ENCODE data around the gene VEGFC. TPM values are rescaled to one million over a fixed set of nuclear protein-coding genes. Genes with fewer than 3 reads are reported as not detected.

VEGFC gene
- total RNA-seq, 1 donor from 2014 or later, result 0.60 TPM

DNA sequence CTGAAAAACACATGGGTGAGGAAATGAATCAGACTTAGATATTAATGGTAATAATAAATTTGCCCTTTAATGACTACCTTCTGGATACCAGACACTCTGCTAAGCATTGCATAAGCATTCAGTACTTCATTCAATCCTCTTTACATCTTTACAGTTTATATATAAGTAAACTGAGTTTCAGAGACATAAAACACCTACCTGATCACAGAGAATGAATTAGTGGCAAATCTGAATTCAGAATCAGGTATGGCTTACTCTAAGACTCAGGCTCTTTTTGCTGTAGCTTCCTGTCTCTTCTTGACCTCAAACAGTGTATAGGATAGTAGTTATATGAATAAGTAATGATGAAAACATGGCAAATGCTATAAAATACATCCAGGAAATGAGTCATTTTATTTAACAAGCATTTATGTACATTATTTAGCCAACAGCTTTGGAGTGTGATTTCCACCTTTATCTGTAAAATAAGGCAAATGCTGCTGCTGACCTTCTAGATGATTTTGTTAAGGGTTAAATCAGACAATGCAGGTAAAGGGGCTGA is 83.9 kb downstream of the VEGFC start:
- DNase-seq (ENCODE audit: low read depth in 2 of 2), result peak in 1 of 2 donors; percentile 11

DNA sequence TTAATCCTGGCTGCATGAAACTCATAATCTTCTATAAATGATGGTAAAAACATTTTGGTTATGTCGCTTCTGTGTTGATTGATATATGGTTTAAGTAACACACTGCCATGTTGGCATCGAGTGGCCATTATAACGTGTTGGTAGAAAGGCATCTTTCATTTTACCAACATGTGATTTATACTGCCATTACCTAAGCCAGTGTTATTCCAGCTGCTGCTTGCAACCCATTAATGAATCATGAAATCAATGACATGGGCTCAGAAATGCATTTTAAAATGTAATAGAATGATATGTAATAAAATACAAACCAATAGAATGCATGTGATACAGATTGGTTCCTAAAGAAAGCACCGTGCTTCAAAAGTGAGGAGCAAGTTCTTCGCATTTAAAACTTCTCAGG is 102.0 kb downstream of the VEGFC start:
- no peak for DNase-seq (ENCODE audit: low read depth in 2 of 2)

DNA sequence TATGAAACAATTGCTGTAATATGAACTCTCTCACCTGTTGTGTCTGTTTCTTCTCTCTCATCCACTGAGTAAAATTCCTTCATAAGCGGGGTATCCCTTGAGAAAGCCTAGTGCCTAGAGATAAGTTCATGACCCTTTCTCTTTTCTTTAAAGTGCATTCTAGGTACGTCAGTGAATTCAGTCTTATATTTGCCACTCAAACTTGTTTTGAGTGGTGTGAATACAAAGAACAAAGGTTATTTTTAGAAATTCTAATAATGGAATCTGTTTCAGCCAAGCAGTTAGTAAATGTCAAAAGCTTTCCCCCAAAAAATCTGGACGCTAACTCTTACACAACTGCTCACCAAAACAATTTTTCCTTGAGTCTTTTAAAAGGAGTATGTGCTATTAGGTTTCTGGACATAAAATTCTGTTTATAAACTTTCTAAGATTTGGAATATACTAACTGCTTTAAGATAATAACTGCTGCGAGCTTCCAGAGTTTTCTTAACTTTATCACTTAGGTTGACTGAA is 112.0 kb downstream of the VEGFC start:
- DNase-seq (ENCODE audit: low read depth in 2 of 2), result no peak

DNA sequence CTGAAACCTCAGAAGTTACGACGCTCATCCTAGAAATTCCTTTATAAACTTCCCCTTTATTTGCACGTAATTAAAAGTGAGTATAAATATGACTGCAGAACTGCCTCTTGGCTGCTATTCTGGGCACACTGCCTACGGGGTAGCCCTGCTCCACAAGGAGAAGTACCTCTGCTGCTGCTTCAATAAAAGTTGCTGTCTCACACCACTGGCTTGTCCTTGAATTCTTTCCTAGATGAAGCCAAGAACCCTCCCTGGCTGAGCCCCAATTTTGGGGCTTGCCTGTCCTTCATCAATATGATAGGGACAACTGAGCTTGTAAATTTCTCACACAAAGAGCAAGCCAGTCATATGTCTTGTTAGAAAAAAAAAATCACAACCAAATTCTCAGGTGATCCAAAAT is 115.8 kb downstream of the VEGFC start:
- DNase-seq (ENCODE audit: low read depth in 2 of 2), result no peak

DNA sequence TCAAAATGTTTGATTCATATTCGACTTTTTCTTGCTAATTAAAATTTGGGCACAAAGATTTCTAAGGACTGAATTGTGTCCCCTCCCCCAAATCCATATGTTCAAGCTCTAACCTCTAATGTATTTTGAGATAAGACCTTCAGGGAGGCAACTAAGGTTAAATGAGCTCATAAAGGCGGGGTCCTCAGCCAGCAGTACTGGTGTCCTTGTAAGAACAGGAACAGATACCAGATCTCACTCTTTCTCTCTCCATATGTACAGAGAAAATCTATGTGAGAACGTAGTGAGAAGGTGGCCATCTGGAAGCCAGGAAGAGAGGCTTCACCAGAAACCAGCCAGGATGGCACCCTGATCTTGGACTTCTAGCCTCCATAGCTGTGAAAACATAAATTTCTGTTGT is 116.9 kb downstream of the VEGFC start:
- no peak for DNase-seq (ENCODE audit: low read depth in 2 of 2)

DNA sequence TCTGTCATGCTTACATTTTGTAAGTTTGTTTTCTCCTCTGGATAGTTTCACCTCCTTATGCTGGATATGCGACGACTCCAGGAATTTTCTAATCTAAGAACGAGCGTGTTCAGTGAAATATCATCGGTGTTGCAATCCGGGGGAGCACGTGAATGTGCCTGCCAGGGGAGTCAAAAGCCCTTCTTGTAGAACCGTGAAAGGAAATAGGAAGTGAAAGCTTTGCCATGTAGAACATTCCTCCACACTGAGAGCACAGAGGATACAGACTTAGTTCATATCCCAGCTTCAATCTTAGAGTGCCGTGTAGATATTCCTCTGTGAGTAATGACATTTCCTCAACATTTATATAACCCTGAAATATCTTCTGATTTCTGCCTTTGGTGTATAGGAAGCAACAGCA is 121.2 kb downstream of the VEGFC start:
- peak in 1 of 2 donors; percentile 8 for DNase-seq (ENCODE audit: low read depth in 2 of 2)

DNA sequence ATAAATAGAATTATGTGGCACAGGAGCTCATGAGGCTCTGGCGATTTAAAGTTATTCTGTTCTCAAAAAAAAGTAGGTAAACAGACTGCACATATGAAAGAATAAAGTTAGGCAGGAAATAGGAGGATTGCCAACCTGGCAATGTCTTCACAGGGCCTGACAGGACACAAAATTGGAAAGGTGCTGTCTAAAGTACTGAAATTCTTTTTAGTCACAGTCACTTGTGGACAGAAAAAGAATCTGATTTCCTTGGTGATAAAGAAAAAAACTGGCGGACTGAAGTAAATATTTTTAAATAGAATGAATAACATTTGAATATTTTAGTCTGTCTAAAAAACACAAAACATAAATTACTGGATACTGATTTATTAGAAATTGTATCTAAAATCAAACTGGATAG is 124.4 kb downstream of the VEGFC start:
- DNase-seq (ENCODE audit: low read depth in 2 of 2), result peak in 1 of 2 donors; percentile 0

DNA sequence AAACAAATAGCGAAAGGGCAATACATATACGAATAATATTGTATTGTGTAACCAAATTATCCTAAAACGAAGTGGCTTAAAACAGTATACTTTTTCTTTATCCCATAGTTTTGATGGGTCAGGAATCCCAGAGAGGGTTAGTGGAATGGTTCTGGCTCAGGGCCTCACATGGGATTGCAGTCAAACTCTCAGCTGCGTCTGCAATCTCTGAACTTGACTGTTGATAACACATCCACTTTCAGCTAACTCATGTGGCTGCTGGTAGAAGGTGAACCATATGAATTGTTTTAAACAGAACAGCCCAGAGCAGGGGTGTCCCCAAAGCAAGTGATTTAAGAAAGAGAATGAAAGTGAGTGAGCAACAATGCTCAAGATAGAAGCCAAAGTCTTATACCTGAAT is 127.8 kb downstream of the VEGFC start:
- DNase-seq (ENCODE audit: low read depth in 2 of 2), result no peak

DNA sequence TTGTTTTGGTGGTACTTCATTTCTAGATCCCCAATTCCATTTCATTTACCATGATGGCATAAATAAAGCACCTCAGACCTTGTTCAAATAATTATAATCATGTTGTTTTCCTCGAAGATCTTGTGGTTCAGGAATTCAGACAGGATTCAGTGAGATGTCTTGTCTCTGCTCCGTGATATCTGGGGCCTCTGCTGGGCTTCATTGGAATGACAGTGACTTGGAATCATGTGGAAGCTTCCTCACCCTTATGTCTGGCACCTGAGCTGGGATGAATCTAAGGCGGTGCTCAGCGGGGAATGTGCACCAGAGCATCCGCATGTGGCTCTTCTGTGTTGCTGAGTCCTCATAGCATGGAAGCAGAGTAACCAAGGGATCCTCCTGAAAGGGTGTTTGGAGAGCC is 132.2 kb downstream of the VEGFC start:
- DNase-seq (ENCODE audit: low read depth in 2 of 2), result peak in 1 of 2 donors; percentile 8

DNA sequence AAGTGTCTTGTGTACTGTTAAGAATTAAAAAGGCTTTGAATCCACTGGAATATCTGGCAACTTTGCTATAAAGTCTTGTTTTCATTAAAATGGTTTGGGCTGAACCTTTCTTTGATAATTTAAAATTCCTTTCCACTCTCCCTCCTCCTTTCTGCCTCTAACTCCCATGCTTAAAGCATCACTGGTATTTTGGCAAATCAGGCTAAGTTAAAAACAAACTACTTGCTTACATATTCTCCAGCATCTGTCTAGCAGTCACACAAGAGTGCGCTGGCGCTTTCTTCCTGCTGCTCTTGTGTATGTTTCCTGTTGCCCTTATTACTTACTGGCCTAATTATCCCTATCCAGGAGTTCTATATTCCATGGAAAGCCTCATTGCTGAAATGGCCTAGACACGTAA is 136.6 kb downstream of the VEGFC start:
- DNase-seq (ENCODE audit: low read depth in 2 of 2), result no peak

DNA sequence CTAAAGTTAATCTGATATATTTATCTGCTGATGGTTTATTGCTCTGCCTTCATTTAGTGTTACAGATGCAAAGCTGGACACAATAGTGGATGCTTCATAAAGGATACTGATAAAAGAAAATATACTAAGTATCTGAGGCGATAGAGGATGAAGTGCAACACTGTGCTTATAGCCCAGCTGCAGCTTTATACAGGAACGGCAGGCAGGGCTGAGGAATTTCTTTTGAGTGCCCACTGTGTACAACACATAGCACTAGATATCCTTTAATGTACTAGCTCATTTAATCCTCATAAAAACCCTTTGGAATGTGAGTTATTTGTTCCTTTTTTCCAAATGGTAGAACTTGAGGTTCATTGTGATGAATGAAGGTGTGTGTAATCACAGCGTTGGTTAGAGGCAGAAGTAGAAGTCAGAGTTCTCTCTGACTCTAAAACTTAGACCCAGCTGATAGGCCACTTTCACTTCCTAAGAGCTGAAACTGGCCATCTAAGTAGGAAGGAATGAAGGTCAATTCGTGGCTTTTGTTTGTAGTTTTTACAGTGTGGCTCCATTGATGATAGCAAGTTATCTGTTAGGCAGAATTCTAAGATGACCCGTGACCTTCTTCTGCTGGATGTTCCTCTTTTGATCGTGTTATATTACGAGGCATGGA is 138.0 kb downstream of the VEGFC start:
- no peak for DNase-seq (ENCODE audit: low read depth in 2 of 2)

DNA sequence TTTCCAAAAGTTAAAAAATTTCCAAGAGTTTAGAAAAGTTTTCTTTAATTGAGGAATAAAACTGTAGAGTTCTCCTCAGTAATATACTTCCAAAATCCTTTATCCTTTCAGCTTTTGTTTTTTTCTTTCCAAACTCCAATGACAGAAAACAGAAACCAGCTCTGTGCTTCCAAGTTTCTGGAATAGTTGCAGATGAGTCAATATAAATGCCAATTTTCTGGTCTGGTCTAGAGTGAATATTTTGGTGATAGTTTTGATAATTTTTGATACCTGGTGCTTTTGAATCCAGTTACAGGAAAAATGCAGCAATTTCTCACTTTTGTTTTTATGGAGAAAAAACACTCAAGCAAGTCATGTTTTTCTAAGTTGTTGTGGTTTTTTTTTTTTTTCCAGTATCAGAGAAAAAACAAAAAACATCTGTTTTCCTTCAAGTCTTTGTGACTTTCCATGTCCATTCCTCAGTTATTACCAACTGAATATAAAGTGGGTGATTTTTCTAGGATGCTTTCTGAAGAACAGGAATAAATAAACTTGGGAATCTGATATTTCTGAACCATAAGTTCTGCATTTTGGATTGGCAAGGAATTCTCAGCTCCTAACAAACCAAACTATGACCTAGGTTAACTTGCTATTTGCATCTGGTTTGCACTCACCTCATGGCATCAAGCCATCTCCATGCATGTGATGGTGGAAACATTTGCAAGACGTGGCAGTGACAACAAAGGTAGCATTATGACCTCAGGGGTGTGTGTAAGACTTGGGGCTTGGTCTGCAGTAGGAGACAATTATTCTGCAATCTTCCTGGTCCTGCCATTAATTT is 139.1 kb downstream of the VEGFC start:
- DNase-seq (ENCODE audit: low read depth in 2 of 2), result no peak

DNA sequence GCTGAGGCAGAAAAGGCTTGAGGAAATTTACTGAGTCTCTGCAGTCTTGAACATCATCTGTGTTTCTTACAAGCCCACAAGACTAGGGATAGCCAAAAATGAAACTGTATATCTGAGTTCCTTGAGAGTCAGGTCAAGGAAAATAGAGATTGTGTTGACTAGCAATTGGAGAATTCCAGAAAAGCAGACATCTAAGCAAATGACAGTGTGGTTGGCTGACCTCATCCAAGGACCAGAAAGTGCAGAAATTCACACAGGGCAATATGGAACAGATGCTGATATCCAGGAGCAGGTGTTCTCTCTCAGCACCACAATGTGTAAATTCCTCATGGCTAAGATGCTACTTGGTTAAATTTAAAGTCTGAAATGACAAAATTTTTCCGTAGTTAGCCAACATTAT is 146.4 kb downstream of the VEGFC start:
- no peak for DNase-seq (ENCODE audit: low read depth in 2 of 2)

DNA sequence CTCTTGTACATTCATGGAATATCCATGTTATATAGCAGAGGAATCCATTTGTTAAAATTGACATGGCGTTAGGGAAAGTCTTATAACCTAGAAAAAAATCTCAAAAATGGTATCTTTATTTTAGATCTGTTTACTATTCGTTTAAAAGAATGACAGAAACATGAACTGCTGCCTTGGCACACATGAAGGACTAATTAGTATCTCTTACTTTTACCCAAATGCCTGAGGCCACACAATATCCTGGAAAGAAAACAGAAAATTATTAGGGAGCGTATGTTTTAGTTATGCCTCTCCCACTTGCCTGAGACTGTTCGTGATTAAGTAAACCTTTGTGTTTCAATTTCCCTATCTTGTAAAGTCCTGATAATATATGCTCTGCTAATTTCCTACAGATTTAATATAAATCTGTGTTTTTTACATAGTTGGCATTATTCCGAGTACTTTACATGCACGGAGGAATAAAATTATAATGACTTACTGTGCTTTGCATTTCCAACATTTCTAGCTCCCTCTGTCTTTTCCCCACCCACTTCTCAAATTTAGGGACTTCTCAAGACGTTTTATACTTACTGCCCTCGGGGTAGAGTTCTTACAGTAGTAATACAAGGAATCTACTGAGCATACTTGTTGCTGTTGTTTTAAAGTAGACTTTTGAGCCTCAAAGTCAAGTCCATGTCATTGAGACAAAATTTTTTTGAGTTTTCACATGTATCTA is 147.3 kb downstream of the VEGFC start:
- no peak for DNase-seq (ENCODE audit: low read depth in 2 of 2)

DNA sequence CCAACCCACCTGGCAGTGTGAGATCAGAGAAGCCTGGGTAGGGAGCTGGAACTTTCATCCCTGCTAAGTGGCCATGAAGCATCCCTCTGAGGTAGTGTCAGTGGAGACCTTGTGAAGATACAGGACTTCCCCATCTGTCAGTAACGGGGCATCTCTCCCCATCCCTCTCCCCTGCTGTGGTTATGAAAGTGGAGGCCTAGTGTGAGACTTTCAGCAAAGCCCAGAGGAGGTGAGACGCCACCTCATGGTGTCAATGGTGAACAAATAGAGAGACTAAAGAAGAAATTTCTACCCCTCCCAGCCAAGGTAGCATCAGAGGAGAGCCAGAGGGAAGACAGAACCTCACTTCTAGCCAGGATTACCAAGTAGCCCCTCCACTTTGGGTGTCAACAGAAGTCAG is 150.2 kb downstream of the VEGFC start:
- no peak for DNase-seq (ENCODE audit: low read depth in 2 of 2)

DNA sequence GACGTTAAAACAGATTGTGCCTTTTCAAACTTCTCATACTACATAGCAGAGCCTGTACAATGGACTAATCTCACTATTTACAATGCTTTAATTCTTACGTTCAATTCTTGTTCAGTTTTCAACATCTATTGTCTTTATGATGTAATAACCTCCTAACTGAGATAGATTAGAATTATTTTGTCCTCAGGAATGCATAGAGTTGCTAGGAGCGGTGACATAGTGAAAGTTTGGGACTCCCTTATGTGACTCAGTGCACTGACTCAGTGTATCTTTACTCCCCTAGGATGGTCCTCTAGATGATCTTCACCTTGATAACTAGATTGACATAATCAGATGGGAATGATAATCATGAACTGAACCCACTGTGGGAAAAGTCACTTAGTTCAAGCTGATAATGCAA is 151.5 kb downstream of the VEGFC start:
- no peak for DNase-seq (ENCODE audit: low read depth in 2 of 2)

DNA sequence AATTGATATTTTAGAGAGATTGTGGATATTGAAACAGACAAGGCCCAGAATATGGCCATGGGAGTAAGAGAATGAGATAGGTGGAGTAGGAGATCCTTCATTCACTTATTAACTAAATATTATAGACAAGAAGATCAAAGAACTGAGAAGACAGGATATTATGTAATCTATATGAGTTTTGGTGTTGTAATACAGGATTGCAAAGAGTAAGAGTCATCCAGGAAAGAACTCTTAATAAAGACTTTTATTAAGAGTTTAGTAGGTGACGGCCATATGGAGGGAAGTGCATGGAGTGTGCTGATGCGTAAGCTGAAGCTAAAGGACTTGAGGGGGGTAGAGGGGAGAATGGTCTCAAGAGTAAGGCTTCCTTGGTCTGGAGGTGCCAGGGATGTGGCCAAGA is 153.7 kb downstream of the VEGFC start:
- DNase-seq (ENCODE audit: low read depth in 2 of 2), result peak in 1 of 2 donors; percentile 31

DNA sequence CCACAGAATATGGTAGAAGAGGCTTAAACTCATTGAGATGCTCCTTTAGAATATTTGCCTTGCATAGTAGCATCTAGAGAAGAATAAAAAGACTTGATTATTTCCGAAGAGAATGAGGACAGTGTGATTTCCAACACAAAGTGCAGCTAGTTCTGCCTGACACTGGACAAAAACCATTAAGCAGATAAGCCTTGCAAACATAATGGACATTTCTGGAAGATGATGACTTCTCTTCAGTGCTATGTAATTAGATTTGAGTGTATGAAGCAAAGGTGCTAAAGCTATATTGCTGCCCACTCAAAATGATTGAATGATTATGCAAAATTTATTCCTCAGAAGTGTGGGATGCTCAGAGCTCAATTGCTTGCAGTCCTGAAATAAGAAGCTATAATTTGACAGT is 156.4 kb downstream of the VEGFC start:
- DNase-seq (ENCODE audit: low read depth in 2 of 2), result no peak

DNA sequence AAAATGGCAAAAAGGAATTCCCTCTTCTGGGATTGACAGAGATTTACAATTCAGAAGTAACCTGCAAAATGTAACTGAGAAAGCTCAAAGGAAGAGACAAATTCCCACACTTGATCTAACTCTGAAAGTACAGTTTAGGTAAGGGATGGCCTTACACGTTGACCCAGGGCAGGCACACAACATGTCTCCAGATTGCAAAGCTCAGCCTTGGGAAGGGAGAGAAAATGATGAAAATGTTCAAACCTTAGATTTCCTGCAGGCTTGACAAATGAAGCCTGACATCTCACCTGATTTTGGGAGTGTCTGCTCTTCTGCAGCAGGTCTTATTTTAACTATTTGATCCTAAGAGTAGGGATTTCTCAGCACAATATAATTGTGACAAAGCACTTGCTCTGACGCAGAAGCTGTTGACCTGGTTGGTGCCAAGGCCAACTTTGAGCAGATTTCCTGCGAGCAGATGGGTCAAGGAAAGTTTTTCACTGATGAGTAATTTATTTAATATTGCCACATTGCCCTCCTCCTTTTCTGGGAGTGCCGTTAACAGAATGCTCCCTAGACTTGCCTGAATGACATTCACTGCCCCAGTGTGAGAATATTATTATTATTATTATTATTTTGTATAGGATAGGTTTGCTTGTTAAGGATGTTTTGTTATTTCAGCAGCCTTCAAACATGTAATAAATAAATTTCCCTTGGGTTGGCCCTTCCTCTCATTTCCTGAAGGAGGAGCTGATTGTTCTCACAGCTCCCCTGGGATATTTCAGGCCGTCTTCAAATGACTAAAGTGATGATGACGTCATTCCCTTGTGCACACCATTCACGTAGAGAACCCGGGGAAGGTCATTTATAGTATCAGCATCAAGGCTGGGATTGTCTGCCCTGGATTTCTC is 157.1 kb downstream of the VEGFC start:
- DNase-seq (ENCODE audit: low read depth in 2 of 2), result peak in 1 of 2 donors; percentile 95

Measured in lung microvascular endothelial cell (primary cell).